Esophagus muscularis mucosa (tissue), 4 donors: ENCODE data around the gene TAF6.

Source experiments
- EP300 ChIP-seq: sonication (generic); formaldehyde crosslinking; IDR thresholded peaks from one replicate; pipeline ENCODE4 v1.6.1; 2017; ENCODE audit warnings: antibody characterized with exemption
- POLR2A ChIP-seq: fragments of 450-650 bp; IDR thresholded peaks from one replicate; pipeline ENCODE4 v1.6.1; 2017; ENCODE audit warnings: antibody characterized with exemption, moderate library complexity, mild to moderate bottlenecking, low read depth
- POLR2AphosphoS5 ChIP-seq, 2 donors: sonication (generic); formaldehyde crosslinking; IDR thresholded peaks; one replicate each; pipeline ENCODE4 v1.6.1; 2017; ENCODE audit warnings: antibody characterized with exemption in 2 of 2
- TF ChIP-seq, protein P1 (sequence below), 3 experiments: fragments of 200-600 bp in 2 of 3; fragments of 450-650 bp in 1 of 3; sonication (generic) in 2 of 3; IDR thresholded peaks; one replicate each; pipeline ENCODE4 v1.5.1; 2017 to 2019; ENCODE audit warnings: antibody characterized with exemption in 3 of 3, mild to moderate bottlenecking in 2 of 3, moderate library complexity in 1 of 3

DNA sequence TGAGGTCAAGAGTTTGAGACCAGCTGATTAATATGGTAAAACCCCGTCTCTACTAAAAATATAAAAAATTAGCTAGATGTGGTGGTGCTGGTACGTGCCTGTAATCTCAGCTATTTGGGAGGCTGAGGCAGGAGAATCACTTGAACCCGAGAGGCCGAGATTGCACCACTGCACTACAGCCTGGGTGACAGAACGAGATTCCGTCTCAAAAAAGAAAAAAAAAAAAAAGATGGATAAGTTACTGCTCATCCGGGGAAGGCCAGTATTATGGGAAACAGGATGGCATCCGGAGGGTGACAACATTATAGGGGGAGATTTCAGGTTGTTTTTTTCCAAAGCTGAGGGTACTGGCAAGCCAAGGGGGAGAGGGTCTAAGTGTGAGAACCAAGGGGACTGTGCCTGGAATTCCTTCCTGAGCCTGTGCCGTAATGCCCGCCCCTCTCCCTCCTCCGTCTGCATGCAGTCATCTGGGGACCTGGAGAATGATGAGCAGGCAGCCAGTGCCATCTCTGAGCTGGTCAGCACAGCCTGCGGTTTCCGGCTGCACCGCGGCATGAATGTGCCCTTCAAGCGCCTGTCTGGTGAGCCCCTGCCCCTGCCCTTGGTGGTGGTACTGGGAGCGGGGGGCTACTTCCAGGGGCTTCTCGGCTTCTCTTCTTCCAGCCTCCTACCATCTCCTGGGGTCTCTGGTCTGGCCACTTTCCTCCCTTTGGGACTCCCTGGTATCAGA lies 33.9 kb upstream of the TAF6 start:
- TF ChIP-seq, protein P1, sequence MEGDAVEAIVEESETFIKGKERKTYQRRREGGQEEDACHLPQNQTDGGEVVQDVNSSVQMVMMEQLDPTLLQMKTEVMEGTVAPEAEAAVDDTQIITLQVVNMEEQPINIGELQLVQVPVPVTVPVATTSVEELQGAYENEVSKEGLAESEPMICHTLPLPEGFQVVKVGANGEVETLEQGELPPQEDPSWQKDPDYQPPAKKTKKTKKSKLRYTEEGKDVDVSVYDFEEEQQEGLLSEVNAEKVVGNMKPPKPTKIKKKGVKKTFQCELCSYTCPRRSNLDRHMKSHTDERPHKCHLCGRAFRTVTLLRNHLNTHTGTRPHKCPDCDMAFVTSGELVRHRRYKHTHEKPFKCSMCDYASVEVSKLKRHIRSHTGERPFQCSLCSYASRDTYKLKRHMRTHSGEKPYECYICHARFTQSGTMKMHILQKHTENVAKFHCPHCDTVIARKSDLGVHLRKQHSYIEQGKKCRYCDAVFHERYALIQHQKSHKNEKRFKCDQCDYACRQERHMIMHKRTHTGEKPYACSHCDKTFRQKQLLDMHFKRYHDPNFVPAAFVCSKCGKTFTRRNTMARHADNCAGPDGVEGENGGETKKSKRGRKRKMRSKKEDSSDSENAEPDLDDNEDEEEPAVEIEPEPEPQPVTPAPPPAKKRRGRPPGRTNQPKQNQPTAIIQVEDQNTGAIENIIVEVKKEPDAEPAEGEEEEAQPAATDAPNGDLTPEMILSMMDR (IDR thresholded peaks at IDR 0.05) = no peak
- TF ChIP-seq POLR2A (no peak), POLR2AphosphoS5 (IDR thresholded peaks at IDR 0.05) (no peak), EP300 (no peak)
